GM21381 (cell line): ENCODE results near the gene SMIM21.

Experiments used
- ATAC-seq: cut with Tn5 transposase; IDR thresholded peaks from one replicate; pipeline ENCODE4 v1.9.1; 2021; ENCODE audit warnings: mild to moderate bottlenecking, moderate library complexity; ENCODE audit not compliant: unreplicated experiment

SMIM21 gene

DNA sequence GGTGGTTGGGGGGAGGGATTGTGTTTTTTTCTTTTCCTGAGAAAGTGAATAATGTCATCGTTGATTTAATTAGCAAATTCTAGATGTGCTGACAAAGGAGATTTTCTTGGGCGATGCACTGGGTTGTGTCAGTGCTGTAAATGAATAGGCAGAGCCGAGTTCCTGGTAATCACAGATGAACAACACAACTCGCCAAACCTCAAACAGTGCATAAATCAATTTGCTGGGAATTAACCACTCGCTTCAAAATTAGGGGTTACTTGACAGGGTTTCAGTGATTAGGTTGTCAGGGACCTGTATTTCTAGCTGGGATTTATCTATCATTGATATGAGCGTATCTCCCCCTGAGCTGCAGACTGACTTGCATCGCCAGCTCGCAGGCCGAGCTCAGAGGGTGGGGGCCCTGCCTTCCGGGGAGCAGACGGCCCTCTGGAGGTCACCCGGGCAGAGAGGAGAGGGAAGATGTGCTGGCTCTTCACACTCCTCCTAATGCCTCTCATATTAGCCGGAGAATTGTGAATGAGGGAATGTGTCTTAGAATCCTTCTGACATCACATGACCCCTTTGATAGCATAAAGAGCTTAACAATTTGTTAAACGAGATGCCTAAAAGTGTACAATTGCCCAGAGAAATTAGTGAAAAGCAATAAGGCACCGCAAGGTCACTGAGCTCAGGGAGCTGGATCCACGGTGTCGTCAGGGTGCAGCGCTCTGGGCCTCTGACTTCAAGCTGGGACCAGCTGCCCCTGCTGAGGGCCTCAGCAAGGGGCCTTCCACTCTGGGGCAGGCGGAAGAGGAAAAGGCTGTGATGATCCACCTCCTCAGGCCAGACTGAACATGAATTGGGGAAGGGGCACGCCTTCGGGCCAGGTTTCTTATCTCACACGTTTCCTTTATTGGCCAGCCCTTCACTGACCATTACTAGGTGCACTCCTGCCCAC is 48.9 kb downstream of the SMIM21 start:
- no peak for ATAC-seq

DNA sequence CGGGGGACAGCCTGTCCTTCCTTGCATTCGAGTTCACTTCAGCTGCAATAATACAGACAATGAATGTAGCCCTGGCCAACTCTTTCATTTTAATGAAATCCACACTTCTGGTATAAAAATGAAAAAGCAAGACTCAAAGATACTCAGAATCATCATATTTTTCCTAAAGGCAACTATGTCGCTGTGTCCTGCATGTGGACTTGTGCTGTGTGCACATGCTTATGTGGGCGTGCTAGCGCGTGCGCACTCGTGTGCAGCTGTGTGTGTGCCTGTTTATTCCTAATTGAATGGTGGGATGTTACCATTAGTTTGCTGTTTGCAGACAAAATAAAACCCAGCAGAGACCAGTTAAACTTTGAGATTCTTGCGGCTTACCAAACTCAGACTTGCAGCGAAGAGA is 49.6 kb downstream of the SMIM21 start:
- ATAC-seq = no peak

GRCh38 chr18:75377258-75377657 is 50.2 kb downstream of the SMIM21 start:
- ATAC-seq = no peak

DNA sequence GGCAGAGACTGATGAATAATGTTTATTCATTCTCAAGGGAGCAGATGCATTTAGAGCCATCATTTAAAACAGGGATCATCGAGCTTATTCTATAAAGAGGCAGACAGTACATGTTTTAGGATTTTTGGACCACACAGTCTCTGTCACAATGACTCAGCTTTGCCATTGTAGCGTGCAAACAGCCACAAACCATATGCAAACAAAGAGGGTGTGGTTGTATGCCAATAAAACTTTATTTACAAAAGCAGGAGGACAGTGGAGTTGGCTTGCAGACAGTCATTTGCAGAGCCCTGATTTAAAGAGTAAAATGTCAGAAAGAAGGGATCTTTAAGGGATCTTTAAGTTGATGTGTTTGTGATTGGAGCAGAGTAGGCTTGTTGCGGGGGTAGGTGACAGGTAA is 51.5 kb downstream of the SMIM21 start:
- ATAC-seq = no peak

GRCh38 chr18:75375341-75375740 is 52.2 kb downstream of the SMIM21 start:
- ATAC-seq = no peak

DNA sequence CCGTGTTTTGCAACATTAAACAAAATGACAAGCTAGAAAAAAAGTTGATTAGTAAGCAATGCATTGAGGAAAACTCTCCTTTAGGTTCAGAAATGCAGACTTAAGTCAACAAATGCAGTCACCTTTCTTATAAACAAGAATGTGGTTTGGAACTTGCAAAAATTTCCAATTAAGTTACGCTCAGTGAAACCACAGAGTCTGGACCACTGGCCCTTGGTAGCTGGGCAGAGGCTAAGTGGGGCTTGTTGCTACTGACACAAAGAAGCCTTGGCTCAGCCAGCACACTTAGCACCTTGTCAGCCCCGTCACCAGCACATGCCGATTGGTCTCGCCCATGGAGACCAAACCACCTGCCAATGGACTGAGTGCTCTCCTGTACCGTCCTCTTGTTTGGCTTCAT is 53.0 kb downstream of the SMIM21 start:
- no peak for ATAC-seq

DNA sequence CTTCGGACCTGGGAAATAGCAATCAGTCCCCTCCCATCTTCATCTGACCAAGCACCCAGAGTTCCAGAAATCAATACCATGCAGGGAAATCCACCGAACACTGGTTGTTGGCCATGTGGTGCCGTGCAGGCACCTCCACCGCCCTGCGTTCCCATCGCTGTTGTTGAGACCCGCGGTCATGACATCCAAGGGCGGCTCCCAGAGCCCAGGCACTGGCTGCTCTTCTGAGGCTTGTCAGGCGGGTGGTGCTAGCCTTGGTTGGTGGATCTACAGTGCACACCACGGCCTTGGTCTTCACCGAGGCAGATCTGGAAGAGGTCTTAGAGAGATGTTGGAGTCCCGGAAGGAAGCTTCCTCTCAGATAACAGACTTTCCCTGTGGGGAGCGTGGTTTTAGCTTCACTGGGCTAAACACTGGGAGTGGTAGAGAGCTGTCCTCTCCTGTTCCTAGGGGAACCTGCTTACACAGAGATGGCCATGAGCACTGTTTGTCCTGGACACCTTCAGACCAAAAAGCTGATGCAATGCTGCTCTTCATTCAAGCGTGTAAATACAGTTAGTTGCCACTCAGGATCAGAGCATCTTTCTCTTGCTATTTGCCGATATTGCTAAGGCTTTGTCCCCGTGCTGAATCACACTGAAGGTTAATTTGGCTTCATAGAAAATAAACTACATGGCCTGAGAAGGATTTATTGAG is 58.3 kb downstream of the SMIM21 start:
- no peak for ATAC-seq

DNA sequence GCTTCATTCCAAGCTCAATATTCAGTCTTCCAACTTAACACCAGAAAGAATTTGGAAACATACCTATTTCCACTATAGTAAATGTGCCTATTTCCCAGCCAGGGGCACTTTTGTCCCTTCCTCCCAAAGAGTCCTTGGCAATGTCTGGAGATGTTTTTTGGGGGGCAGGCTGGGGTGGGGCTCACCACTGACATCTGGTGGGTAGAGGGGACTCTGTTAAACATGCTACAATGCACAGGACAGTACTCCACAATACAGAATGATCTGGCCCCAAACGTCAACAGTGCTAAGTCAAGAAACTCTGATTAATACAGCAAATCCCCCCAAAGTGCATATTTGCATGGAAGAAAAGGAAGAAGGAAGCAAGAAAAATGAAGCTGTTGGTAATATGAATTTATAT is 61.7 kb downstream of the SMIM21 start:
- ATAC-seq = no peak

- no peak for ATAC-seq
Observed at GRCh38 chr18:75365254-75365629, 62.3 kb downstream of the SMIM21 start.

GRCh38 chr18:75364512-75365253 is 62.8 kb downstream of the SMIM21 start:
- no peak for ATAC-seq

DNA sequence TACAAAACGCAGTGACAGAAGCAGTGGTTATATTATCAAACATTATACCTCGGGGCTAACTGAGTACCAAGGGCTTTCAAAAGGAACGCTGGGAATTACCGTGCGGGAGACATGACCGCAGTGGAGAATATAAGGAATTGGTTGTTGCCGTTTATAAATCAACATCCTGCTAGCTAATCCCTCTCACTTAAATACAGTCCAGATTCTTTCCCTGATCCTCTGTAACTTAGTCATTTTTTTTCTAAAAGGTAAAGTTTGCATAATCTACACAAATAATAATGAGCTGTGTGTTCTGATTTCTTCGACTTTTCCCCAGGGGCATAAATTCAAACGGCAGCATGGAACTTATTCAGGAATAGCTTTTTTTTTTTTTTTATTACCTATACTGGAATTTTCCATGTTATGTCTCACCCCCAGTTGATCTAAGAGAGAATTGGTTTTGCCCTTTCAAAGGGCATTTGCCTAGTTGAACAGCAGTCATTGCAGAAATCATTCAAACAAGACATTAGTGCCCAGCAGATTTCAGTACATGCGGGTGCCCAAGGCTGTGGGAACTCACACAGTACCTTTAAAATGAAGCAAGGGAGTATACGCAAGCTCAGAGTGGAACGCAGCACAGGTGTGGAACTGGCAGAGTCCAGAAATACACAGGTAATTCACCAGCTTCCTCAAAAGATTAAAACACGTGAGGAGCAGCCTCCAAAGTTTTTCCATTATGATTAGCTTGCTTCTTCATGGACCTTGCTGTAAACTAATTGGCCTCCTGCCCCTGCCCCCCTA is 63.9 kb downstream of the SMIM21 start:
- ATAC-seq = no peak

DNA sequence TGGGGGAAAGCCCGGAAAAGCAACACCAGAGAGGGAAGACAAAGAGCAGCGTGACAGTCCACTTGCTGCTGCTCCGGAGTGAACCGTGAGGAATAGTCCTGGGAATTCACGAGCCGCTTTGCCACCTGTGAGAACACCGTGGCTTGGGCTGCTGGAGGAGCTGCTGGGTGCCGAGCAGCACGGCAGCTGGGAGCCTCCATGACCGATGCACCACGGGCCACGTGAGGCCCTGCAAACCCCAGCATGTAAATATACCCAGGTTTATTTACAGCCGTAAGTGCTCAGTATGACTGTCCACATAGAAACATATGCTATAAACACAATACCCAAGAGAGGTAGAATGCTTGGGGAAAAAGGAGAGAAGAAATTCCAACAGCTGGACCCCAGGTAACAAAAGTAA is 65.1 kb downstream of the SMIM21 start:
- ATAC-seq = no peak

GRCh38 chr18:75360941-75361340 is 66.6 kb downstream of the SMIM21 start:
- ATAC-seq = no peak

GRCh38 chr18:75360215-75360614 is 67.3 kb downstream of the SMIM21 start:
- ATAC-seq = no peak
